Activated CD8-positive, alpha-beta memory T cell treated with anti-CD3 and anti-CD28 coated beads, Interleukin-2, amount 50 U/mL, for 1 hour (primary cell): Measurements from ENCODE around the gene KDSR.

ENCODE experiments used
- DNase-seq: peaks from one replicate; pipeline ENCODE4 v3.0.0-alpha.2; 2020; ENCODE audit errors: extremely low read depth

The KDSR gene

GRCh38 chr18:63367053-63367953 lies at the start of gene KDSR:
KDSR (minus strand) TSS chr18:63367206; CDS start chr18:63367118, 88 bp downstream.
- no peak for DNase-seq

GRCh38 chr18:63412953-63413352 lies 45.9 kb upstream of the KDSR start:
- no peak for DNase-seq

GRCh38 chr18:63410792-63411191 lies 43.8 kb upstream of the KDSR start:
- no peak for DNase-seq

GRCh38 chr18:63409301-63409700 lies 42.3 kb upstream of the KDSR start:
- DNase-seq: no peak

GRCh38 chr18:63407734-63408133 lies 40.7 kb upstream of the KDSR start:
- no peak for DNase-seq

GRCh38 chr18:63405986-63406385 lies 39.0 kb upstream of the KDSR start:
- DNase-seq: no peak

- DNase-seq: no peak
These were observed 35.5 kb upstream of the KDSR start for GRCh38 chr18:63402246-63403162.

- no peak for DNase-seq
These were observed 32.3 kb upstream of the KDSR start for GRCh38 chr18:63399300-63399699.

GRCh38 chr18:63397349-63397748 lies 30.3 kb upstream of the KDSR start:
- no peak for DNase-seq

GRCh38 chr18:63395503-63395902 lies 28.5 kb upstream of the KDSR start:
- DNase-seq: no peak

GRCh38 chr18:63394954-63395353 lies 27.9 kb upstream of the KDSR start:
- DNase-seq: no peak

GRCh38 chr18:63387861-63388260 lies 20.9 kb upstream of the KDSR start:
- DNase-seq: no peak

- DNase-seq: no peak
These were observed 15.8 kb upstream of the KDSR start for GRCh38 chr18:63382843-63383242.

GRCh38 chr18:63379639-63379962 lies 12.6 kb upstream of the KDSR start:
- DNase-seq: no peak

GRCh38 chr18:63378919-63379638 lies 12.1 kb upstream of the KDSR start:
- DNase-seq: no peak

GRCh38 chr18:63377275-63377980 lies 10.4 kb upstream of the KDSR start:
- DNase-seq: no peak

- no peak for DNase-seq
These were observed 9.5 kb upstream of the KDSR start for GRCh38 chr18:63376538-63376937.

GRCh38 chr18:63374540-63374939 lies 7.5 kb upstream of the KDSR start:
- no peak for DNase-seq

- no peak for DNase-seq
These were observed 6.2 kb upstream of the KDSR start for GRCh38 chr18:63373161-63373560.

- no peak for DNase-seq
These were observed 1.6 kb upstream of the KDSR start for GRCh38 chr18:63368611-63369010.
